ENCODE data around the gene FNDC11.
"Not testable (repeated sequence)": the region's sequence is repeated elsewhere in the genome, so short reads cannot be mapped to it uniquely, and the experiment has no call there.

FNDC11 gene

DNA sequence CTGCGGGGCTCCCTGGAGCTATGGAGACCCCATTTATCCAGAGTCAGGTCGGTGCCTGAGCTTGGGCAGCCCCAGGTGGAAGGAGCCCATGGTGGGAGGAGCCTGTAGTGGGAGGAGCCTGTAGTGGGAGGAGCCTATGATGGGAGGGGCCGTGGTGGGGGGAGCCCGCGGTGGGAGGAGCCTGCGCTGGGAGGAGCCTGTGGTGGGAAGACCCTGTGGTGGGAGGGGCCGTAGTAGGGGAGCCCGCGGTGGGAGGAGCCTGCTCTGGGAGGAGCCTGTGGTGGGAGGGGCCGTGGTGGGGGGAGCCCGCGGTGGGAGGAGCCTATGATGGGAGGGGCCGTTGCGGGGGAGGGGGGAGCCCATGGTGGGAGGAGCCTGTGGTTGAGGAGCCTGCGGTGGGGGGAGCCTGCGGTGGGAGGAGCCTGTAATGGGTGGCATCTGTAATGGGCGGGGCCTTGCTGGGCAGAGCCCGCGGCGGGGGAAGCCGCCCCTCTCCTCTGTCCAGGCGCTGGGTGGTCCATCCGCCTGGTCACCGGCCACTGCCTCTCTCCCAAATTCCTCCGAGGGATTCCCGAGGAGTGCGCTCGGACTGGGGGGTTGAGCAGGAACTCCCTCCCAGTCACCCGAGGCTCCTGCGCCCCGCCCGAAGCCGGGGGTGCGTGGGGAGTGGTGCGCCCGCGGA, 567 bp upstream of the FNDC11 start:
- TF ChIP-seq CTCF (conservative IDR thresholded peaks at IDR 0.05; ENCODE audit: control insufficient read depth, insufficient read depth, low read depth, low read length): no peak
- peak overlapping the region; percentile 51 for H3K4me3 ChIP-seq (ENCODE audit: control insufficient read depth, low read depth, low read length)
- DNase-seq (ENCODE audit: low read depth): peak; percentile 79

GRCh38 chr20:63554361-63555278, 661 bp downstream of the FNDC11 start:
- no peak overlapping the region for H3K4me3 ChIP-seq (ENCODE audit: control insufficient read depth, low read depth, low read length)
- no peak for DNase-seq (ENCODE audit: low read depth)
- TF ChIP-seq CTCF (conservative IDR thresholded peaks at IDR 0.05; ENCODE audit: control insufficient read depth, insufficient read depth, low read depth, low read length): no peak

- H3K4me3 ChIP-seq (ENCODE audit: control insufficient read depth, low read depth, low read length): no peak overlapping the region
Observed at GRCh38 chr20:63555661-63556381, 1.9 kb downstream of the FNDC11 start.

DNA sequence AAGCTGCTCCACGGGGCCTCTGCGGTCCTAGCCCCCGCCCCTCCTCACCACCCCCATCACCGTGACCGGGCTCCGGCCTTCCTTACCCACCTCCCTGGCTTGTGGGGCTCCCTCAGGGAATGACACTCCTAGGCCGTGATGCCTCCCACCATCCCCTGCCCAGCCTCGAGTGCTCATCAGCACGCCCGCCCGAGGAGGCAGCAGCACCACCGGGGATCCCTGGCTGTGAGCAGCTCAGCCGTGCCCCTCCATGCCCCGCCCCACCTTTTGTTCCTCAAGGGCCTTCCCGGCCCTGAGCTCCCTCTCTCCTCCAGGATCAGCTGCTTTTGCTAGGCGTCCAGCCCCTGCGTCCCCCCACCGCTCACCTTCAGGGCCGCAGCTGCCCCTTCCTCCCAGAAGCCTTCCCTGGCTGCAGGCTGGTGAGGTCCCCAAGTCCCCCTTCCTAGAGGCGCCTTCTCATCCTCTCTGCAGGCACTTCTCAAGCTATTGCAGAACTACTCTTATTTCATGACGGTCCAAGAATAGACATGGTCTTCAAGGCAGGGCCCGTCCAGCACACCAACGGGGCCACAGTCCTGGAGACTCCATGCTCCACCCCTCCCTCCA, 3.0 kb downstream of the FNDC11 start:
- H3K4me3 ChIP-seq (ENCODE audit: control insufficient read depth, low read depth, low read length): no peak overlapping the region
- DNase-seq (ENCODE audit: low read depth): no peak
- no peak for TF ChIP-seq CTCF (conservative IDR thresholded peaks at IDR 0.05; ENCODE audit: control insufficient read depth, insufficient read depth, low read depth, low read length)

More at GRCh38 chr20:63555661-63556381, 1.9 kb downstream of the FNDC11 start:
- TF ChIP-seq CTCF (conservative IDR thresholded peaks at IDR 0.05; ENCODE audit: control insufficient read depth, insufficient read depth, low read depth, low read length): no peak
- DNase-seq (ENCODE audit: low read depth): no peak

- no peak for TF ChIP-seq CTCF (conservative IDR thresholded peaks at IDR 0.05; ENCODE audit: control insufficient read depth, insufficient read depth, low read depth, low read length)
- no peak for DNase-seq (ENCODE audit: low read depth)
- no peak overlapping the region for H3K4me3 ChIP-seq (ENCODE audit: control insufficient read depth, low read depth, low read length)
Observed at GRCh38 chr20:63557481-63557891, 3.5 kb downstream of the FNDC11 start.

GRCh38 chr20:63558804-63559484, 5.0 kb downstream of the FNDC11 start:
- no peak for TF ChIP-seq CTCF (conservative IDR thresholded peaks at IDR 0.05; ENCODE audit: control insufficient read depth, insufficient read depth, low read depth, low read length)
- no peak overlapping the region for H3K4me3 ChIP-seq (ENCODE audit: control insufficient read depth, low read depth, low read length)
- no peak for DNase-seq (ENCODE audit: low read depth)

- H3K4me3 ChIP-seq (ENCODE audit: control insufficient read depth, low read depth, low read length); DNase-seq (ENCODE audit: low read depth): not testable (repeated sequence)
Observed at GRCh38 chr20:63559485-63560332, 5.8 kb downstream of the FNDC11 start.

Measured in fibroblast of mammary gland (primary cell).